Measurements from ENCODE around the gene ADRM1.

The ADRM1 gene

GRCh38 chr20:62355878-62356588, 53.2 kb downstream of the ADRM1 start:
- H3K9me3 ChIP-seq (ENCODE audit: control insufficient read depth, low read length), result no peaks in the 10 kb centered on the region
- peak overlapping the region; percentile 50 for H3K4me3 ChIP-seq (ENCODE audit: low read length)
- H3K4me1 ChIP-seq (ENCODE audit: control insufficient read depth, insufficient read depth, low read length), result peaks cover 45% of the 10 kb centered on the region
- H3K9ac ChIP-seq (ENCODE audit: low read length), result peak overlapping the region; percentile 67
- no peaks in the 10 kb centered on the region for H3K27me3 ChIP-seq (replicated peaks; ENCODE audit: control insufficient read depth, insufficient read depth, low read length)
- no peak for DNase-seq (ENCODE audit: low read depth)
- H3K36me3 ChIP-seq (ENCODE audit: control insufficient read depth, insufficient read depth, low read length, severe bottlenecking), result no peaks in the 10 kb centered on the region

- Histone ChIP-seq H3K4me3 (ENCODE audit: low read length) (peak overlapping the region; percentile 50), H3K36me3 (ENCODE audit: control insufficient read depth, insufficient read depth, low read length, severe bottlenecking) (no peaks in the 10 kb centered on the region), H3K9me3 (ENCODE audit: control insufficient read depth, low read length) (no peaks in the 10 kb centered on the region), H3K4me1 (ENCODE audit: control insufficient read depth, insufficient read depth, low read length) (peaks cover 45% of the 10 kb centered on the region), H3K27me3 (replicated peaks; ENCODE audit: control insufficient read depth, insufficient read depth, low read length) (no peaks in the 10 kb centered on the region), H3K9ac (ENCODE audit: low read length) (peak overlapping the region; percentile 67)
- no peak for DNase-seq (ENCODE audit: low read depth)
These were observed 53.9 kb downstream of the ADRM1 start for GRCh38 chr20:62356589-62357186.

GRCh38 chr20:62357187-62357667, 54.4 kb downstream of the ADRM1 start:
- no peaks in the 10 kb centered on the region for H3K9me3 ChIP-seq (ENCODE audit: control insufficient read depth, low read length)
- DNase-seq (ENCODE audit: low read depth), result peak; percentile 47
- peaks cover 45% of the 10 kb centered on the region for H3K4me1 ChIP-seq (ENCODE audit: control insufficient read depth, insufficient read depth, low read length)
- no peaks in the 10 kb centered on the region for H3K36me3 ChIP-seq (ENCODE audit: control insufficient read depth, insufficient read depth, low read length, severe bottlenecking)
- peak overlapping the region; percentile 67 for H3K9ac ChIP-seq (ENCODE audit: low read length)
- H3K4me3 ChIP-seq (ENCODE audit: low read length), result peak overlapping the region; percentile 50
- no peaks in the 10 kb centered on the region for H3K27me3 ChIP-seq (replicated peaks; ENCODE audit: control insufficient read depth, insufficient read depth, low read length)

DNA sequence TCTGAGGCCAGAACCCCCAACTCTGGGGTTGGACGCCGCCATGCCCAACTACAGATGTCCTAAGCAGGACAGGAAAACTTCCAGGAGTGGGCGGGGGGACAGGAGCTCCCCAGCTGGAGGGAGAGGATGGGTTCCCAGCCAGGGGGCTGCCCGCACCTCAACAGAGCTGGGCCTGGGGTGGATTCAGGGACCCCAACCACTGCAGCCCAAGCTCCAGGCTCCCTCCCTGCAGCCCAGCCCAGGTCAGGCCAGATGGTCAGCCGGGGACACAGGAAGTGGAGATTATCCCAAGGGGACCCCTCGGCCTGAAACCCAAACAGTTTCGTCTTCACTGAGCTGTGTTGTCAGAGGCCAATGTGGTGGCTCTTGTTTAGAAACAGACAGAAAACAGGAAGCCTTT, 54.9 kb downstream of the ADRM1 start:
- no peaks in the 10 kb centered on the region for H3K9me3 ChIP-seq (ENCODE audit: control insufficient read depth, low read length)
- H3K27me3 ChIP-seq (replicated peaks; ENCODE audit: control insufficient read depth, insufficient read depth, low read length), result no peaks in the 10 kb centered on the region
- H3K9ac ChIP-seq (ENCODE audit: low read length), result peak overlapping the region; percentile 38
- H3K4me1 ChIP-seq (ENCODE audit: control insufficient read depth, insufficient read depth, low read length), result peaks cover 45% of the 10 kb centered on the region
- H3K4me3 ChIP-seq (ENCODE audit: low read length), result peak overlapping the region; percentile 50
- no peak for DNase-seq (ENCODE audit: low read depth)
- no peaks in the 10 kb centered on the region for H3K36me3 ChIP-seq (ENCODE audit: control insufficient read depth, insufficient read depth, low read length, severe bottlenecking)

Measured in adipocyte (in vitro differentiated cells).